Left lung (tissue), 10 donors: Measurements from ENCODE around the gene MTA2. TPM values are rescaled to one million over a fixed set of nuclear protein-coding genes. Genes with fewer than 3 reads are reported as not detected.
"Not testable (repeated sequence)": the region's sequence is repeated elsewhere in the genome, so short reads cannot be mapped to it uniquely, and the experiment has no call there.

Source experiments
- ATAC-seq: fragments of 200-7000 bp; cut with Tn5 transposase; one replicate; pipeline ENCODE4 v1.9.1; 2020; ENCODE audit warnings: moderate library complexity
- DNase-seq, 4 donors: peaks; one replicate each; pipeline ENCODE4 v3.0.0-alpha.2; 2013 to 2020
- H3K27ac ChIP-seq, 2 donors: fragments of 200-600 bp; sonication (generic) in 1 of 2; one replicate each; pipeline versions ENCODE4 v1.5.0 to v1.8.0; 2020 to 2021
- H3K27me3 ChIP-seq, 2 donors: fragments of 200-600 bp; sonication (generic) in 1 of 2; one replicate each; pipeline versions ENCODE4 v1.5.0 to v1.8.0; 2020 to 2021
- H3K36me3 ChIP-seq, 2 donors: fragments of 200-600 bp; sonication (generic) in 1 of 2; one replicate each; pipeline versions ENCODE4 v1.5.0 to v1.8.0; 2020 to 2021
- H3K4me1 ChIP-seq, 2 donors: fragments of 200-600 bp; one replicate each; pipeline ENCODE4 v1.8.0; 2021
- H3K4me3 ChIP-seq, 2 donors: fragments of 200-600 bp; sonication (generic) in 1 of 2; one replicate each; pipeline versions ENCODE4 v1.5.0 to v1.8.0; 2020 to 2021; ENCODE audit warnings: mild to moderate bottlenecking in 1 of 2
- H3K9me3 ChIP-seq, 2 donors: fragments of 200-600 bp; sonication (generic) in 1 of 2; one replicate each; pipeline versions ENCODE4 v1.5.0 to v1.8.0; 2020 to 2021
- CTCF ChIP-seq, 2 donors: fragments of 200-600 bp; sonication (generic) in 1 of 2; IDR thresholded peaks; one replicate each; pipeline versions ENCODE4 v1.5.0 to v1.8.0; 2021; ENCODE audit warnings: antibody characterized with exemption in 2 of 2
- intact Hi-C, 2 donors: fragments of 100-400 bp; cut with DNase I; formaldehyde crosslinking; loops; one replicate each; pipeline versions ENCODE4 v1.11.2 to v1.14.2; 2022
- polyA plus RNA-seq, 6 donors: library from polyadenylated mRNA; unstranded; fragments of 120-200 nt; gene quantifications; one replicate each; pipeline ENCODE4 v1.2.1, GENCODE V29; 2013; ENCODE audit not compliant: insufficient read length in 6 of 6
- total RNA-seq, 2 donors: library from RNA; stranded (reverse); fragmentation: NEBNext Ultra II Directional; extraction: Animal tissue kit (Norgen Biotek cat#: 25700); gene quantifications; one replicate each; pipeline ENCODE4 v1.2.1, GENCODE V29; 2021
- donor health status: DM: no; HTN: yes; CAD: no.
- donor health status: DM: no; HTN: no; CAD: no.

MTA2 gene
- total and polyA plus RNA-seq, 8 donors = 67.1 to 110 (median 94.4) TPM

GRCh38 chr11:62553839-62554361 is 47.8 kb downstream of the MTA2 start:
- Histone ChIP-seq H3K36me3 (peaks cover 0 to 18% of the 10 kb centered on the region in 2 donors), H3K9me3 (no peaks in the 10 kb centered on the region), H3K27ac (peak overlapping the region; percentile 95 to 97), H3K27me3 (no peaks in the 10 kb centered on the region), H3K4me1 (peaks cover 60 to 94% of the 10 kb centered on the region in 2 donors), H3K4me3 (no peak overlapping the region)
- ATAC-seq (no peak), DNase-seq (no peak)
- TF ChIP-seq CTCF (IDR thresholded peaks at IDR 0.05) = no peak
- intact Hi-C loops = no loop called here

GRCh38 chr11:62553080-62553838 is 48.4 kb downstream of the MTA2 start:
- Histone ChIP-seq H3K4me1 (peaks cover 62 to 96% of the 10 kb centered on the region in 2 donors), H3K36me3 (peaks cover 0 to 12% of the 10 kb centered on the region in 2 donors), H3K4me3 (peak overlapping the region in 1 of 2 donors; percentile 17), H3K27ac (peak overlapping the region; percentile 95 to 97), H3K27me3 (no peaks in the 10 kb centered on the region), H3K9me3 (no peaks in the 10 kb centered on the region)
- peak; percentile 83 to 93 (median 90) for DNase-seq
- ATAC-seq = peak; percentile 76
- intact Hi-C loops = no loop called here
- no peak for TF ChIP-seq CTCF (IDR thresholded peaks at IDR 0.05)

GRCh38 chr11:62552485-62553079 is 49.1 kb downstream of the MTA2 start:
- DNase-seq (no peak), ATAC-seq (no peak)
- Histone ChIP-seq H3K27ac (peak overlapping the region; percentile 95 to 97), H3K4me3 (peak overlapping the region in 1 of 2 donors; percentile 17), H3K36me3 (peaks cover 0 to 5% of the 10 kb centered on the region in 2 donors), H3K4me1 (peaks cover 66 to 96% of the 10 kb centered on the region in 2 donors), H3K27me3 (peaks cover 0 to 5% of the 10 kb centered on the region in 2 donors), H3K9me3 (no peaks in the 10 kb centered on the region)
- intact Hi-C loops = no loop called here
- TF ChIP-seq CTCF (IDR thresholded peaks at IDR 0.05) = no peak

GRCh38 chr11:62550478-62550877 is 51.2 kb downstream of the MTA2 start:
- H3K27ac ChIP-seq, ATAC-seq, DNase-seq, intact Hi-C loops, H3K36me3 ChIP-seq, H3K4me3 ChIP-seq, H3K9me3 ChIP-seq: not testable (repeated sequence)
- Histone ChIP-seq H3K4me1 (peaks cover 58 to 84% of the 10 kb centered on the region in 2 donors), H3K27me3 (peaks cover 0 to 26% of the 10 kb centered on the region in 2 donors)

GRCh38 chr11:62548545-62549335 is 52.9 kb downstream of the MTA2 start:
- no peak for ATAC-seq
- no peaks in the 10 kb centered on the region for H3K36me3 ChIP-seq
- no peak for TF ChIP-seq CTCF (IDR thresholded peaks at IDR 0.05)
- H3K27ac ChIP-seq = peak overlapping the region; percentile 13 to 96
- peaks cover 0 to 43% of the 10 kb centered on the region in 2 donors for H3K27me3 ChIP-seq
- H3K4me1 ChIP-seq = peaks cover 48 to 77% of the 10 kb centered on the region in 2 donors
- DNase-seq = no peak
- H3K4me3 ChIP-seq = no peak overlapping the region
- intact Hi-C loops = no loop called here
- H3K9me3 ChIP-seq = no peaks in the 10 kb centered on the region
